Pulmonary artery endothelial cell (primary cell): Measurements from ENCODE around the gene CACNA2D3. TPM values are rescaled to one million over a fixed set of nuclear protein-coding genes. Genes with fewer than 3 reads are reported as not detected.

Experiments used
- DNase-seq: peaks from one replicate; pipeline ENCODE4 v3.0.0-alpha.2; 2011; ENCODE audit warnings: low read depth, low spot score
- total RNA-seq: library from RNA; depleted of rRNA; stranded (reverse); fragments of >200 nt; gene quantifications from 2 replicates; pipeline ENCODE4 v1.2.3, GENCODE V29; 2014

Gene CACNA2D3
- total RNA-seq, 1 donor from 2014 or later: not detected

- no peak for DNase-seq
Observed at GRCh38 chr3:54988838-54989630, 866.7 kb downstream of the CACNA2D3 start.

GRCh38 chr3:54994111-54994513 is 871.8 kb downstream of the CACNA2D3 start:
- no peak for DNase-seq

- DNase-seq: no peak
Observed at GRCh38 chr3:54999159-54999558, 876.8 kb downstream of the CACNA2D3 start.

GRCh38 chr3:54999811-55000210 is 877.5 kb downstream of the CACNA2D3 start:
- no peak for DNase-seq

GRCh38 chr3:55000546-55000945 is 878.2 kb downstream of the CACNA2D3 start:
- DNase-seq: no peak

- DNase-seq: no peak
Observed at GRCh38 chr3:55000953-55001352, 878.6 kb downstream of the CACNA2D3 start.

GRCh38 chr3:55002416-55002930 is 880.1 kb downstream of the CACNA2D3 start:
- no peak for DNase-seq

- DNase-seq: no peak
Observed at GRCh38 chr3:55006244-55006676, 883.9 kb downstream of the CACNA2D3 start.

GRCh38 chr3:55007971-55008370 is 885.6 kb downstream of the CACNA2D3 start:
- DNase-seq: no peak

GRCh38 chr3:55009372-55009771 is 887.0 kb downstream of the CACNA2D3 start:
- DNase-seq: no peak

GRCh38 chr3:55012091-55012490 is 889.7 kb downstream of the CACNA2D3 start:
- no peak for DNase-seq

GRCh38 chr3:55013145-55013925 is 891.0 kb downstream of the CACNA2D3 start:
- no peak for DNase-seq

GRCh38 chr3:55014081-55014480 is 891.7 kb downstream of the CACNA2D3 start:
- no peak for DNase-seq

- DNase-seq: no peak
Observed at GRCh38 chr3:55014906-55015305, 892.6 kb downstream of the CACNA2D3 start.

- no peak for DNase-seq
Observed at GRCh38 chr3:55017876-55018275, 895.5 kb downstream of the CACNA2D3 start.

GRCh38 chr3:55030938-55031337 is 908.6 kb downstream of the CACNA2D3 start:
- no peak for DNase-seq

- DNase-seq: no peak
Observed at GRCh38 chr3:55036883-55037577, 914.7 kb downstream of the CACNA2D3 start.

GRCh38 chr3:55042591-55042990 is 920.2 kb downstream of the CACNA2D3 start:
- no peak for DNase-seq

- DNase-seq: no peak
Observed at GRCh38 chr3:55044486-55044885, 922.1 kb downstream of the CACNA2D3 start.

- no peak for DNase-seq
Observed at GRCh38 chr3:55059027-55059629, 936.8 kb downstream of the CACNA2D3 start.
